Lower lobe of right lung (tissue), 2 donors: Measurements from ENCODE around the gene KCNK4. TPM values are rescaled to one million over a fixed set of nuclear protein-coding genes. Genes with fewer than 3 reads are reported as not detected.

ENCODE experiments used
- ATAC-seq, 2 donors: fragments of 200-7000 bp; cut with Tn5 transposase; one replicate each; pipeline ENCODE4 v1.9.1; 2020 to 2022; ENCODE audit warnings: mild to moderate bottlenecking in 2 of 2, moderate library complexity in 2 of 2
- DNase-seq: peaks from one replicate; pipeline ENCODE4 v3.0.0-alpha.2; 2020
- H3K27ac ChIP-seq: fragments of 200-600 bp; one replicate; pipeline ENCODE4 v1.8.0; 2022
- H3K27me3 ChIP-seq: fragments of 200-600 bp; one replicate; pipeline ENCODE4 v1.8.0; 2022; ENCODE audit warnings: low read depth
- H3K36me3 ChIP-seq: fragments of 200-600 bp; one replicate; pipeline ENCODE4 v1.8.0; 2022; ENCODE audit warnings: mild to moderate bottlenecking
- H3K4me1 ChIP-seq: fragments of 200-600 bp; one replicate; pipeline ENCODE4 v1.8.0; 2022
- H3K4me3 ChIP-seq: fragments of 200-600 bp; one replicate; pipeline ENCODE4 v1.8.0; 2022; ENCODE audit warnings: mild to moderate bottlenecking
- H3K9me3 ChIP-seq: fragments of 200-600 bp; one replicate; pipeline ENCODE4 v1.8.0; 2022
- intact Hi-C: fragments of 100-400 bp; cut with DNase I; formaldehyde crosslinking; loops from one replicate; pipeline ENCODE4 v1.11.0; 2022
- long read RNA-seq: library from polyadenylated mRNA; unstranded; transcript quantifications from one replicate; pipeline ENCODE4 v2.0.0, GENCODE V29; 2021
- total RNA-seq: library from RNA; stranded (reverse); fragmentation: NEBNext Ultra II Directional; extraction: Animal tissue kit (Norgen Biotek cat#: 25700); gene quantifications from one replicate; pipeline ENCODE4 v1.2.1, GENCODE V29; 2021
- TF ChIP-seq, protein P1 (sequence below): fragments of 200-600 bp; IDR thresholded peaks from one replicate; pipeline ENCODE4 v1.8.0; 2022; ENCODE audit warnings: antibody characterized with exemption, mild to moderate bottlenecking
- donor health status: DM: no; HTN: yes; CAD: no; lungs with severe emphysema.

KCNK4 gene
- not detected for total RNA-seq
- long read RNA-seq, result 0 reads

- DNase-seq (no peak), ATAC-seq (no peak)
- TF ChIP-seq, protein P1, sequence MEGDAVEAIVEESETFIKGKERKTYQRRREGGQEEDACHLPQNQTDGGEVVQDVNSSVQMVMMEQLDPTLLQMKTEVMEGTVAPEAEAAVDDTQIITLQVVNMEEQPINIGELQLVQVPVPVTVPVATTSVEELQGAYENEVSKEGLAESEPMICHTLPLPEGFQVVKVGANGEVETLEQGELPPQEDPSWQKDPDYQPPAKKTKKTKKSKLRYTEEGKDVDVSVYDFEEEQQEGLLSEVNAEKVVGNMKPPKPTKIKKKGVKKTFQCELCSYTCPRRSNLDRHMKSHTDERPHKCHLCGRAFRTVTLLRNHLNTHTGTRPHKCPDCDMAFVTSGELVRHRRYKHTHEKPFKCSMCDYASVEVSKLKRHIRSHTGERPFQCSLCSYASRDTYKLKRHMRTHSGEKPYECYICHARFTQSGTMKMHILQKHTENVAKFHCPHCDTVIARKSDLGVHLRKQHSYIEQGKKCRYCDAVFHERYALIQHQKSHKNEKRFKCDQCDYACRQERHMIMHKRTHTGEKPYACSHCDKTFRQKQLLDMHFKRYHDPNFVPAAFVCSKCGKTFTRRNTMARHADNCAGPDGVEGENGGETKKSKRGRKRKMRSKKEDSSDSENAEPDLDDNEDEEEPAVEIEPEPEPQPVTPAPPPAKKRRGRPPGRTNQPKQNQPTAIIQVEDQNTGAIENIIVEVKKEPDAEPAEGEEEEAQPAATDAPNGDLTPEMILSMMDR, result no peak
- Histone ChIP-seq H3K36me3 (no peaks in the 10 kb centered on the region), H3K9me3 (no peaks in the 10 kb centered on the region), H3K27ac (no peak within 1 kb of the TSS), H3K4me1 (peaks cover 20% of the 10 kb centered on the region), H3K27me3 (peaks cover 61% of the 10 kb centered on the region), H3K4me3 (peak within 1 kb of the TSS; percentile 44)
- intact Hi-C loops, result no loop called here
Measured at GRCh38 chr11:64291262-64291751, at the start of gene KCNK4. Gene KCNK4, plus strand, starts transcription at chr11:64291302. Its CDS starts 1,717 bp downstream, at chr11:64293019.

GRCh38 chr11:64241491-64242374 is 49.4 kb upstream of the KCNK4 start:
- Histone ChIP-seq H3K4me3 (peak overlapping the region; percentile 77), H3K4me1 (peaks cover 59% of the 10 kb centered on the region), H3K27ac (peak overlapping the region; percentile 99), H3K27me3 (no peaks in the 10 kb centered on the region), H3K36me3 (peaks cover 36% of the 10 kb centered on the region), H3K9me3 (no peaks in the 10 kb centered on the region)
- DNase-seq (no peak), ATAC-seq (peak; percentile 0 to 5)
- TF ChIP-seq, protein P1, result peak; percentile 18
- intact Hi-C loops, result no loop called here

- no peak for DNase-seq
- Histone ChIP-seq H3K27ac (no peak overlapping the region), H3K4me1 (peaks cover 58% of the 10 kb centered on the region), H3K4me3 (no peak overlapping the region), H3K9me3 (no peaks in the 10 kb centered on the region), H3K36me3 (peaks cover 24% of the 10 kb centered on the region), H3K27me3 (no peaks in the 10 kb centered on the region)
- no peak for ATAC-seq
- intact Hi-C loops, result no loop called here
- TF ChIP-seq, protein P1, result no peak
Measured at GRCh38 chr11:64243236-64243854, 47.8 kb upstream of the KCNK4 start.

- peaks cover 51% of the 10 kb centered on the region for H3K4me1 ChIP-seq
- no peak overlapping the region for H3K27ac ChIP-seq
- intact Hi-C loops, result no loop called here
- H3K36me3 ChIP-seq, result peaks cover 16% of the 10 kb centered on the region
- H3K27me3 ChIP-seq, result no peaks in the 10 kb centered on the region
- no peak for DNase-seq
- no peak overlapping the region for H3K4me3 ChIP-seq
- no peaks in the 10 kb centered on the region for H3K9me3 ChIP-seq
- TF ChIP-seq, protein P1, result no peak
- ATAC-seq, result no peak
Measured at GRCh38 chr11:64244107-64244506, 47.0 kb upstream of the KCNK4 start.

DNA sequence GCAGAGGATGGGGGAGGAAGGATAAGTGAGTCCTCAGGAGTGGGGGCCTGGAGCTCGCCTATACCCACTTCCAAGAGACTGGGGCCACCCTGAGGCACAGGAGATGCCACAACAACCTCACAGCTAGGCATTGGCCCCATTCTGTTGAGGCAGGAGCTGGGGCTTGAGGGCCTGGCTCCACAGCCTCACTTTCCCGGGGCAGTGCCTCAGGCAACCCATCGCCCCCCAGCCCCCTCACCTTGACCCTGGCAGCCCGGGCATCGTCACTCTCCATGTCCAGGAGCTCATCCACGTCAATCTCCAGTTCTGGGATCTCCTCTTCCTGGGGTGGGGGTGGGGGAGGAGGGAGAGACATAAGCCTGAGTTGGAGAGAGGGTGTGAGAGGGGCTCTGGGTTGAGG is 46.1 kb upstream of the KCNK4 start:
- Histone ChIP-seq H3K4me1 (peaks cover 42% of the 10 kb centered on the region), H3K27ac (peak overlapping the region; percentile 72), H3K36me3 (peaks cover 13% of the 10 kb centered on the region), H3K9me3 (no peaks in the 10 kb centered on the region), H3K27me3 (no peaks in the 10 kb centered on the region), H3K4me3 (peak overlapping the region; percentile 76)
- no peak for ATAC-seq
- DNase-seq, result no peak
- TF ChIP-seq, protein P1, result no peak
- intact Hi-C loops, result no loop called here
